Activated CD8-positive, alpha-beta memory T cell treated with anti-CD3 and anti-CD28 coated beads, Interleukin-2, amount 50 U/mL, for 1 hour (primary cell): ENCODE measurements around the gene ME3.
"Not testable (repeated sequence)": the region's sequence is repeated elsewhere in the genome, so short reads cannot be mapped to it uniquely, and the experiment has no call there.

Experiments used
- DNase-seq: peaks from one replicate; pipeline ENCODE4 v3.0.0-alpha.2; 2020; ENCODE audit errors: extremely low read depth

Gene ME3

DNA sequence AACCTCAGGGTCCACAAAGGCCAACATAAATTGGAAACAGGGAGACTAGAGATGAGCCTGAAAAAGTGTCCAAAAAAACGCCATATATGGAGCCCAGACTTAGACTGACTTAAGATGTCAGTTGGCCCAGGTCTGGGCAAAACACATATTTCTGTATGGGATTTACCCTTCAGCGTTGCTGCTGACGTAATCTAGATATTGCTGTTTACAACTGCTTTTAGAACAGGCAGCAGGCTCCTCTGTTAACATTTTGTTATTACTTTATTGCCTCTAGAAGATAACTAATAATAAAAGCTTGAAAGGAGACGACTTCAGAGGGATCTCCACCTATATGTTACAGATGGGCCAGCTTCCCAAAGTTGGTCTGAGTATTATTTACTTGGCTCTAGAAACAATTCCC, 8.7 kb downstream of the ME3 start:
- no peak for DNase-seq

DNA sequence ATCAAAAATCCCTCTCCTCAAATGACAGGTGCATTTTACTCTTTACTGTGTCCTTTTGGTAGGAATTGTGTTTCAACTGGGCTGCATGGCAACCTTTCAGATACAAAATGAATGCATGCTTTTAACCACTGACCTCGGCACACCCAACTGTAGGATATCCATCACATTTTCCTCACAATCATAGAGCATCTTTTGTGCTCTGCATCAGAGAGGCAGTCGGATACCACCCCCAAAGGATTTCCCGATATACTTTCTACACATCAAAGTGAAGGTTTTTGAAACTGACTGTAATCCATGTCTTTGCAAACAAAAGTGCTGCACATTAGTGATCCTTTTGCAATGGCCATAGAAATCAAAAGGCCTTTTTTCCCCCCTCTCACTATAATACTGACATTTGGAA, 9.1 kb downstream of the ME3 start:
- DNase-seq = no peak

DNA sequence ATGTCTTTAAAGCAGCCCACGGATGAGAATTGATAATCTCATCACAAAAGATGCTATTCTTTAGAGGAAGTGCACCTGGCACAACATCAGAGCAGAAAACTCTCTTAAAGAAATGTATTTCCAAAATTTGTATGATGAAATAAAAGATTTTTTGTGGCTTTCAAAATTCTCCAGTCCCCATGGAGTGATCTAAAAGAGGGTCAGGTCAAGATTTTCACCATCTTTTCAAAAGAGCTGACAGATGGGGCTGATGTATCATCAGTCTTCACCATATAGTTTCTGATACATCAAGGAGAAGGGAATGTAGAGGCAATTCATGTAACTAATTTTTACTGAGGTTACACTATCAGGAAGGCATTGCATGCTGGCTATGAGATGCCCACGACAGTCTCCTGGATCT, 11.7 kb downstream of the ME3 start:
- no peak for DNase-seq

DNA sequence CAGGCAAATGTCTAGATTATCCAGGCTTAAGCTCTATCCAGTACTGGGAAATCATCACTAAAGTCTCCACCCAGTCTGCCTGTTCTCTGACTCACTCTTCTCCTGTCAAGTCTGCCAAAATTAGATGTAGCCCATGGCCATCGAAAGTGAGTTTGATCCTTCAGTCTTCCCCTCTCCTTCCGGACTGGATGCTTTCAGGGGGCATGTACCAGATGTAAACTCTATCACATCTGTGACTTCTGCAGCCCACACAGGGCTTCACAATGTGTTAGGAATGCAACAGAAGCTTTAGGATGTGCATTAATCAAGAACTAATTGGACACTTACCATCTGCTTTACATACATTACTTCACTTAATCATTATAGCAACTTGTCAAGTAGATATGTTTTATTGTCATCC, 12.3 kb downstream of the ME3 start:
- DNase-seq = no peak

DNA sequence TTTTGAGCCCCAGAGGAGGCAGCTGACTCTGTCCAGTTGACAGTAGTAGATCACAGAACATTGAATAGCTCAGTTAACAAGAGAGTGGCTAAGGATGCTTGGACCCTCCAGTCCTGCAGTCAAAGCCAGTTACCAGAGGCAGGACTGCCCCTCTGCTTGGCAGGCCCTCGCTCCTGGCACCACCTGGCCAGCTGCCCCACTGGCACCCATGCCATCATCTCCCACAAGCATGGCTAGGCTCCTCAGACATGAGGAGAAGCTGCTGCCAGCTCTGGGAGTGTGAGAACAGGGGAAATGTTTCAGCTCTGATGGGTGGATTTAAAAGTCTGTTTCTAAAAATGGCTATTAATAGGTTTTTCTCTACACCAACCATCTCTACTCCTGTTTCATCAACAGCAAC, 13.9 kb downstream of the ME3 start:
- no peak for DNase-seq

DNA sequence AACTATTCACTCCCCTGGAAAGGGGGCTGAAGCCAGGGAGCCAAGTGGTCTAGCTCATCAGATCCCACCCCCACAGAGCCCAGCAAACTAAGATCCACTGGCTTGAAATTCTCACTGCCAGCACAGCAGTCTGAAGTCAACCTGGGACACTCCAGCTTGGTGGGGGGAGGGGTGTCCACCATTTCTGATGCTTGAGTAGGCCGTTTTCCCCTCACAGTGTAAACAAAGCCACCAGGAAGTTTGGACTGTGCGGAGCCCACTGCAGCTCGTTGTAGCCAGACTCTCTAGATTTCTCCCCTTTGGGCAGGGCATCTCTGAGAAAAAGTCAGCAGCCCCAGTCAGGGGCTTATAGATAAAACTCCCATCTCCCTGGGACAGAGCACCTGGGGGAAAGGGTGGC, 27.2 kb downstream of the ME3 start:
- not testable (repeated sequence) for DNase-seq

DNA sequence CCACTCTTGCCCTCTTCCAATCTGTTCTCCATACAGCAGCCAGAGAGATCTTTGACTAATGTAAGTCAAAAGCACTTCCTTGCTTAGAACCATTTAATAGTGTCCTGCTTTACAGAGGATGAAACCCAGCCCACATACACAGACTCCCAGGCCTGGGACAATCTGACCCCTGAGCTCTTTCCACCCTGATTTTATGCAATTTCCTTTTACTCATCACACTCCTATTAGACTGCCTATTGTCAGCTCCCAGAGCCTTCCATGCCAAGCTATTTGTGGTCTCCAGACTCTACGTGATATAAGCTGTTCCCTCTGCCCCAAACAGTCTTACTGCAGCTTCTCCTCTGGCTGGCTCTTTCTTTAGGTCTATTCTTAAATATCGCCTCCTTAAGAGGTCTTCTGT, 28.1 kb downstream of the ME3 start:
- no peak for DNase-seq

DNA sequence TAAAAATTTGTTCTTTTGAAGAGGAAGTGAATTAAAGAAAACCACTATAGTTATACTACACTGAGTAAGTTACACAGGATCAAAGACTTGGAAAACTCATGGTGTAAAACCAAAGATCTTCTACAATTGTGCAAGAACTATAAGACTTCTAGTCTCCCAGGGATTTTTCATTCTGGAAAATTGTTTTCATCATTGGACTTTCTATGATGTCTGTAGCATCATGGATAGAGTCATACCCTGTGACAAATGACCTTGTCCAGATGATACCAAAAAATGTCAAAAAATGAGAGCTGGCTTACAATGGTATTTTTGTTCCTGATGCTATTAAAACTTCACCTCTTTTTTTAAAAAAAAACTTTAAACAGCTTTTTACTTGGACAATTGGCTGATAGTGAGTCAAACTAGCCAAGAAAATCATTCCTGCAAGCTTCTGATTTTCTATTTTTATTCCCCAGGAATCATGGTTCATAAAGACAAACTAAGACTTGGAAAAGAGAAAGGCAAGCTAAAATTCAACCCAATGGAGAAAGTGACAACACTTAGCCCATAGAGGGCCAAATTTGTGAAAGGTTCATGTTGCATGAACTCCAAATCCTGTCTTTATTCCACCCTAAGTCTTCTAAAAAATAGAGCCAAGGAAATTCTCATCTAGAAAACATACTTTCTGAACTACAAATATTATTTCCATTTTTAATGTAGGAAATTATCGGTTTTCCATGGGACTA, 30.7 kb downstream of the ME3 start:
- no peak for DNase-seq

DNA sequence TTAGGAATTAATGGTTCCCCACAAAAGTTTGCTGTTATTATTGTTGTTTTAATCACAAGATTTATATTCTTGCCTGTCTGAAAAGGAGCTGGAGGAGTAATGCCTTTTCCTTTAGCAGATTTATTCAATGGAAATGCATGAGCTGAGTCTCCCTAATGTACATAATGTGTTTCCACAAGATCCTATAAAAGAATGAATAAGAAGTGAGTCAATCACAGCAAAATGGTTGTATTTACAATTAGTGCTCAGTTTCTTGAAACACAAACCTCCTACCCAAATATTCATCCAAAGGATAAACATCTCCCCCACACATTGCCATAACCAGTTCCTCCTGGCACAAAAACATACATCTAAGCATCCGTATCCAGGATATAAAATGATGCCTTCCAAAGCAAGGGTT, 33.3 kb downstream of the ME3 start:
- no peak for DNase-seq

DNA sequence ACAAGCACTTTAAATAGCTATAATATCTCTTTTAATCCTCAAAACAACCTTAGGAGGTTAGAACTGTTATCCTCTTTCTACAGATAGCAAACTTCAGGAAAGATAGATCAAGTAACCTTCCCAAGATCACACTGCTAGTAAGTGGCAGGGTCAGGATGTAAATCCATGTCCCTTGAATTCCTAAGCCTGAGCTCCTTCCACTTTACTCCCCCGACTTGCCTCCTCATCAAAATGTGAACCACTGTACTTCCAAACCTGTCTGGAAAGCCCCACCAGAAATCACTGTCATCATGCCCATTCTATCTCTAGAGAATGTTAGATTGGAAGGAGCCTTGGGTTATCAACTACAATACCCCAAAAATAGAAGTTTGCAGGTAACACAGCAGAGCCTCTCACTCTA, 33.7 kb downstream of the ME3 start:
- no peak for DNase-seq

DNA sequence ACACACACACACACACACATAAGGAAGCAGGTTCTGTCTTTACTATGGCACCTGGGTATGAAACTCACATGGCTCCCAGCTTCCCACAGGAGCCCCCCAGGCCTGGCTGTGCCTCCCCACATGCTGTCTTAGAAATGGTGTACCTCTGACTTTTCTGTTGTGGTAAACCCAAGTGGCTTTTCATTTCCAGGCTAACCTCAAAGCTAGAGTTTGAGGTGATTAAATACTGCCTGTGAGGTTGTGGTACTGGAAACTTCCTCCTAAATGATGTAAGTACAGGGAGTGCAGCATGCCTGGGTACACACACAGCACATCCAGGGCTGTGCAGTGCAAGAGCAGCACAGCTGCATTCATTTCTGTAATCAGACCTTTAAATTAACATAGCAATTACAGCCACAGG, 34.4 kb downstream of the ME3 start:
- DNase-seq = no peak

DNA sequence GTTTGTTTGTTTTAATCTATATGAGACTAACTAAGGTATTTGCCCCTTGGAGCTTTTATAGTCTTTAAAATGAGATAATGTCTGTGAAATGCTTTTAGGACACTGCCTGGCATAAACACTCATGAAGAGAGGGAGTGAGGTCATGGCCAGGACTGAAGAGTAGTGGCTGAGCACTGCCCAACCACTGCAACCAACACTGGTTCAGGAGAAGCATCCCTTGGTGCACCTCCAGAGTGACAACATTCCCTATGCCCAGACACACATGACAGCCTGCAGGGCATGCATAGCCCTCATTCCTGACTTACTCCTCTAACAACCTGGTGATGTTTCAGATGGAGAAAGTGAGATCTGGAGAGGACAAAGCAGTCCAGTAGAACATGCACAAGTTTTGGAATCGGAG, 36.1 kb downstream of the ME3 start:
- no peak for DNase-seq

DNA sequence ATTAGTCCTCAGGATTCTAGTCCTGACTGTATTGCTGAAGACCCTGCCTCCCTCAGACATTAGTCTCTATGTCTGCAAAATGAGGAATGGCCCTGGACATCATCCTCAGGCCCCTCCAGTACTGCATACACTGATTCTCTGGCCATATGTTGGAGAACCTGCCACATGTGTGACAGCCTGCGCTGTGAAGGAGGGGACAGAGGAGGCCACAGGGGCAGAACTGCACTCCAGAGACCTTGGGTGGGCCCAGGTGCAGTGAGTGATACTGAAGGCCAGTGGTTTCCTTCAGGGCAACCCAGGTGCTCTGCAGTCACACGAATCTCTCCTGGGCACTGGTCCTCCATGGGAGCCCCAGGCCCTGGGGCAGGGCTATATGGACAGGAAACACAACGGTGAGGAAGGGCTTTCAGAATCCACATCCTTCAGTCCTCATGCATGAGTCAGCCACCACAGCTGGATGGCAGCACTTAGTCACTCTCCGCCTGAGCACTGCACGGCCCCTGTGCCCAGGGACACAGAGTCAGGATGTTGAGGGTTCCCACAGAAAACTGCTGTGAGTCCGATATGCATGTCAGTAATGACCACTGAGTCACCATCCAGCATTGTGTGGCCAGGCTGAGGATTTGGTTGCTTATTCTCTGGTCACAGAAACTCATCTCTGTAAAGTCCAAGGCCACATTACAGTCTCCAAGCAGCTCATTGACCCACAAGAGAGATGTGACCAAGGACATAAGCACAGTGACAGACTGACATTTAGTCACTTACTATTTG, 39.7 kb downstream of the ME3 start:
- no peak for DNase-seq

DNA sequence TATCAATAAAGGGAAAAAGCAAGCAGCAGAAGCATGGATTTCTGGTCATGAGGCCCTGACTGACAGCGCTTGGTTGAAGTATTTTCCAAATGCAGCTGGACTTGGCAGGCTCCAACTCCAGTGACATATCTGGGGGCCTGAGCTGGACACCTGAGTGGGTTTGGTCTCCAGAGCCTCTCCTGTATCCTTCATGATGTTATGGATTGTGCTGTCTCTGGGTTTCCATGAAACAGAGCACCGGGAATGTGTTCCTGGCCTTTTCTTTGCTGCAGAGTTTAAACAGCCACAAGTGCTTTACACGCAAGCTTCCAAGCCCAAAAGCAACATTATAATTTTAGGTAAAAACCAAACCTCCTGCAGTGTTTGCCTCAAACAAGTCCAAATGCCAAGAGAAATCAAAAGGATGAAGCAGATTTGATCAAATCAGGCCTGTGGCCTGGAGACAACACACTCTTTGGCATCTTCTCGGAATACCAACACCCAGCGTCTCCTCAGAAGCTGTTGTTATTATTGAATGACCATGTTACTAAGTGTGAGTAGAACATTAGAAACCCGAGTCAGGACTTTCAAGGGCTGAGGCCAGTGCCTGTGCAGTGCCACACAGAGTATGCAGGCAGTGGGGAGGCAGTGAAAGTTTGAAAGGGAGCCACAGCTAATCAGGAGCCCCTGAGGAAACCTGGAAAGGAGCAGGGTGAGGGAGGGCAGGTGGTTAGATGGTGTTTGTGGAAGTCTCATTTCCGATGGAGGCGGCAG, 42.0 kb downstream of the ME3 start:
- no peak for DNase-seq

DNA sequence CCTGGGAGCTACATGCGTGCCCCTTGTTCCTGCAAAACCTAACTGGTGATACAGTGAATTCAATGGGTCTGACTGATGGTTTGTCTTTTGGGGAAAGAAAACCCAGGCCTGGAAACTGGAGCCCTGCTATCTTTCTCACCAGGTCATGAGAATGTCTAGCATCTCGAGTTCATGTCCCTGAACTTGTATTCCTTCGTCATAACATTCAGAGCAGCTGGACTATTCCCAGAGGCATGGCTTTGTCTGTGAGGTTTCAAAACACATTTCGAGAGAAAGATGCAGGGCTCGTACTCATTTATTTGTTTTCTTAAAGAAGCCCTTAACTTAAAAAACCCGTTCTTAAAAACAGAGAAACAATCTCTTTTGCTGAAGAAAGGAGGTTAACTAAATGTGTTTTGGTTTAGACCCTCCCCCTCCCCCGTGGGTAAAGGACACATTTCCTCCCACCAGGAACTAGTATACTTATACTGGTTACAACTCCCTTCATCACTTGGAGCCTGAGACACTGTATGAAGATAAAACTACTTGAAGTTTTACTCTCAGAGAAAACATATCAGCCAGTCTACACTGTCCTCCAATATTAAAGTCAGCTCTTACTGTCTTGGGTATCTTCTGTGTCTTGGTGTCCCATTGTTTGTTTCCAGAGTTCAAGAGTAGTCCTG, 43.2 kb downstream of the ME3 start:
- DNase-seq = no peak

DNA sequence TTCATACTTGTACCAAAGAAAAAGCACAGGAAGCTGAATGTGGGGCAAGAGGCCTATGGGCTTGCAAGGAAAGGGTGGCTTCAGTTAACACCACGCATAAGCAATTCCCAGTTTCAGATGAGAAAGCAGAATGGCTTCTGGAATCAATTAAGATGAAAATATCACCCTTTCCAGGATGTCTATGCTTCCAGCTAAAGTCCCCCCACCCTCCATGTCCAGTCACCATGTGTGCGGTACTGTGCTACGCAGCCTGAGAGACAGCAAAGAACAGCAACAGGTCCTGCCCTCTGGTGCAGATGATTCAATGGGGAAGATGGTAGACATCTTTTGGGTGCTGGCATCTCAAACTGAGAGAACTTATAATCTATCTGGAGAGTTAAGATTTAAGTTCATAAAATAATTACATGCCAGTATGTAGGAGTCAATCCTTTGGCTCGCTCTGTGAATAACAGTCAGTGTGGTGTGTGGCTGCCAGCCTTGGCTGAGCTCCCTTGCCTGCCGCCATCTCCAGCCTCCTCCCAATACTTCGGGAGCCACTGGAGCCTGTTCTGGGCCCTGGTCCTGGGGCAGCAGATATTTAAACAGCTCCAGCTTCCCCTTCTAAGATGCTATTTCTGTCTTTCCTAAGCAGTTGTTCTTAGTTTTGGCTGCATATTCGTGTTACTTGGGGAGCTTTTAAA, 44.5 kb downstream of the ME3 start:
- no peak for DNase-seq

DNA sequence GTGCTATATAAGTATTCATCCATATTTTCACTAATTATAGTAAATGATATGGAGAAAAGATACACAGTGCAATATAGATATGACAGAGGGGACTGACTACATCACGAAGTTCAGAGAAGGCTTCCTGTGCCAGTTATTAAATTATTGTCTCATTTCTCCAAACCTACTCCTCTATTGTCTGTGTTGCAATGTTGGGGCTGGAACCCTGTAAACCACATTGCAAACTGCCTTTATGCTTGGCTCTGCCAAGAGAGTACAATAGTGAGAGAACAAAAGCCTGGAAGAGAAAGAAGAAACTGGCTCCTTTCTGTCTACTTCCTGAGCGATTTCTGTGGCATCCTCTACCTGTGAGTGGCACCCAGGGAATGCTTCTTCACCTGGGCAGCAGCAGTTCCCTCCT, 46.4 kb downstream of the ME3 start:
- no peak for DNase-seq

DNA sequence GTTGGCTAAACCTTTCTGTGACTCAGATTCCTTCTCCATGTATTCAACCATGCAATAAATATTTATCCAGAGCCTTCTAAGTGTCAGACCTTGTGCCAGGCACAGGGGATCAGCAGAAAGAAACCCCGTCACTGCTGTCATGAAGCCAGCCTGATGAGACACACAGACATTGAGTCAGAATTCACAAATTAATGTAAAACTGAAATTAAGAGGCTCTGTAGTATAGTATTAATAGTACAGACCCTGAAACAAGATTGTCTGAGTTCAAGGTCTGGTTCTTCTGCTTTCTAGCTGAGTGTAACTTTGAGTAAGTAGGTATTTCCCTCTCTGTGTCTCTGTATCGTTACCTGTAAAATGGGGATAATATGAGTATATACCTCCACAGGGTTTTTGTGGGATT, 46.9 kb downstream of the ME3 start:
- no peak for DNase-seq

DNA sequence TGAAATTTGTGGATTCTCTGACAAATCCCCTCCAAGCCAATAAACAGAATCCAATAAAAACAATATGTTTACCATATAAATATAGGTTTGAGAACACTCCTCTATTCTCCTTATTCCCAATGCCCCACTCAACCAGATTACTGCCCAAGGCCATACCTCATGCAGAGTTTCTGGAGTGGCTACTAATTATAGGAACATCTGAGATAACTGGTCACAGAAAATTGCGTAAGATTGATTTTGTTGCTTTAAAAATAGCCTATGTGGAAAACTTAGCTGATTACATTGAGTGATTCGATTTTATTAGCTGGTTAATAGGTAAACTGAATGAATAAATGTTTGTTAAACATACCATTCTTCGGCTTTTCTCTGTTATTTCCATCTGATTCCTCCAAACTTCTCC, 48.0 kb downstream of the ME3 start:
- DNase-seq = no peak

DNA sequence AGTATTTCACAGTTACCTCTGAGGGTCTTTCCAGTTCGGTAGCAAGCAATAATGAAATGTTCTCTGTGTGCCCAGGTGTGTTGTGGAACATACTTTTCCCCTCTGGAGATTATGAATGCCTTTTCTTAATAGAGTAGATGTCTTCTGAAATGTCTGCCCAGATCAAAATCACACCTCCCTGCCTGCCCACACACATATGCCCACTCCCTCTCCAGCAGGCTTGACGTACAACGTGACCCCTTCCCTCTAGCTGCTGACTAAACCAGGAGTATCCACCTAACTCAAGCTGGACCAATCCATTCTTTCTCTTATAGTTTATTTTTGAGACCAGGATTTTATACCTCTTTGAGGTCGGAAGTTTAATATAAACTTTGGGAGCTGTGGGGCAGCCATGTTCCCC, 48.7 kb downstream of the ME3 start:
- no peak for DNase-seq

DNA sequence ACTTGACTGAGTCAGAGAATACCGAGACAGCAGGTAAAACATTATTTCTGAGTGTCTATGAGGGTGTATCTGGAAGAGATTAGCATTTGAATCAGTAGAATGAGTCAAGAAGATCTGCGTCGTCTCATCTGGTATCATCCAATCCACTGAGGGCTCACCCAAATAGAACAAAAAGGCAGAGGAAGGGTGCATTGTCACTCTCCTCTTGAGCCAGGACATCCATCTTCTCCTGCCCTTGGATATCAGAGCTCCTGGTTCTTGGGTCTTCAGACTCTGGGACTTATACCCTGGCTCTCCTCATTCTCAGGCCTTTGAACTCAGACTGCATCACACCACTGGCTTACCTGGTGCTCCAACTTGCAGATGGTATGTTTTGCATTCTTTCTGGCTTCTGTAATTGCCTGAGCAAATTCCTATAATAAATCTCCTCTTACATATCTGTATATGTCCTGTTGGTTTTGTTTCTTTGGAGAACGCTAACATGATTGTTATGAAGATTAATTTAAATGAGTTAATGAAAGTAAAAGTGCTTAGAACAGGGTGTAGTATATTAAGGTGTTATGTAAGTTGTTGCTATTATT, 49.3 kb downstream of the ME3 start:
- no peak for DNase-seq
